ENCODE data around the gene LRRC36. TPM values are rescaled to one million over a fixed set of nuclear protein-coding genes. Genes with fewer than 3 reads are reported as not detected.

Gene LRRC36
- total RNA-seq, 2 donors from 2014 or later = not detected

- DNase-seq = no peak
- H3K9me3 ChIP-seq (ENCODE audit: control insufficient read depth, low read length, poor library complexity, severe bottlenecking) = no peaks in the 10 kb centered on the region
- peaks cover 11% of the 10 kb centered on the region for H3K4me1 Mint-ChIP-seq
- peak overlapping the region; percentile 63 for H3K4me3 Mint-ChIP-seq
- H3K27ac Mint-ChIP-seq = peak overlapping the region; percentile 54
- ATAC-seq = no peak
- peaks cover 8% of the 10 kb centered on the region for H3K36me3 Mint-ChIP-seq (ENCODE audit: low read depth)
- peaks cover 22% of the 10 kb centered on the region for H3K27me3 Mint-ChIP-seq
Measured at GRCh38 chr16:67392301-67393059, 65.9 kb downstream of the LRRC36 start.

GRCh38 chr16:67393111-67393787 lies 66.6 kb downstream of the LRRC36 start, which contains the start of gene TPPP3:
TPPP3 (minus strand) TSS chr16:67393498; CDS start chr16:67391111, 2,387 bp downstream.
- Mint-ChIP-seq H3K36me3 (ENCODE audit: low read depth) (peaks cover 8% of the 10 kb centered on the region), H3K4me1 (peaks cover 11% of the 10 kb centered on the region), H3K27ac (peak within 1 kb of the TSS; percentile 54), H3K4me3 (peak within 1 kb of the TSS; percentile 92), H3K27me3 (peaks cover 22% of the 10 kb centered on the region)
- DNase-seq = peak in 1 of 3 donors; percentile 19
- peak; percentile 70 for ATAC-seq
- no peaks in the 10 kb centered on the region for H3K9me3 ChIP-seq (ENCODE audit: control insufficient read depth, low read length, poor library complexity, severe bottlenecking)

GRCh38 chr16:67393788-67394154 lies 67.2 kb downstream of the LRRC36 start:
- peak overlapping the region; percentile 92 for H3K4me3 Mint-ChIP-seq
- peak overlapping the region; percentile 34 for H3K27ac Mint-ChIP-seq
- H3K27me3 Mint-ChIP-seq = peaks cover 22% of the 10 kb centered on the region
- H3K9me3 ChIP-seq (ENCODE audit: control insufficient read depth, low read length, poor library complexity, severe bottlenecking) = no peaks in the 10 kb centered on the region
- ATAC-seq = peak; percentile 20
- peaks cover 8% of the 10 kb centered on the region for H3K36me3 Mint-ChIP-seq (ENCODE audit: low read depth)
- no peak for DNase-seq
- H3K4me1 Mint-ChIP-seq = peaks cover 11% of the 10 kb centered on the region

- no peak for DNase-seq
- no peaks in the 10 kb centered on the region for H3K9me3 ChIP-seq (ENCODE audit: control insufficient read depth, low read length, poor library complexity, severe bottlenecking)
- Mint-ChIP-seq H3K4me1 (peaks cover 11% of the 10 kb centered on the region), H3K36me3 (ENCODE audit: low read depth) (peaks cover 8% of the 10 kb centered on the region), H3K27me3 (peaks cover 22% of the 10 kb centered on the region), H3K4me3 (peak overlapping the region; percentile 92), H3K27ac (peak overlapping the region; percentile 34)
- ATAC-seq = peak; percentile 22
Measured at GRCh38 chr16:67394155-67395104, 67.8 kb downstream of the LRRC36 start.

- ATAC-seq (no peak), DNase-seq (no peak)
- no peaks in the 10 kb centered on the region for H3K9me3 ChIP-seq (ENCODE audit: control insufficient read depth, low read length, poor library complexity, severe bottlenecking)
- Mint-ChIP-seq H3K4me3 (peak overlapping the region; percentile 59), H3K27ac (no peak overlapping the region), H3K4me1 (peaks cover 11% of the 10 kb centered on the region), H3K27me3 (peaks cover 22% of the 10 kb centered on the region), H3K36me3 (ENCODE audit: low read depth) (peaks cover 8% of the 10 kb centered on the region)
Measured at GRCh38 chr16:67395105-67395457, 68.5 kb downstream of the LRRC36 start.

GRCh38 chr16:67395458-67396158 lies 69.0 kb downstream of the LRRC36 start:
- Mint-ChIP-seq H3K4me3 (peak overlapping the region; percentile 59), H3K27me3 (peaks cover 22% of the 10 kb centered on the region), H3K36me3 (ENCODE audit: low read depth) (peaks cover 8% of the 10 kb centered on the region), H3K4me1 (peaks cover 8% of the 10 kb centered on the region), H3K27ac (no peak overlapping the region)
- no peaks in the 10 kb centered on the region for H3K9me3 ChIP-seq (ENCODE audit: control insufficient read depth, low read length, poor library complexity, severe bottlenecking)
- ATAC-seq (no peak), DNase-seq (no peak)

- H3K36me3 Mint-ChIP-seq (ENCODE audit: low read depth) = peaks cover 8% of the 10 kb centered on the region
- no peak for ATAC-seq
Measured at GRCh38 chr16:67396159-67397035, 69.8 kb downstream of the LRRC36 start.

GRCh38 chr16:67397036-67397801 lies 70.6 kb downstream of the LRRC36 start:
- peaks cover 9% of the 10 kb centered on the region for H3K4me1 Mint-ChIP-seq
- no peak for ATAC-seq

More at GRCh38 chr16:67396159-67397035, 69.8 kb downstream of the LRRC36 start:
- Mint-ChIP-seq H3K27me3 (peaks cover 30% of the 10 kb centered on the region), H3K27ac (no peak overlapping the region), H3K4me3 (no peak overlapping the region), H3K4me1 (peaks cover 8% of the 10 kb centered on the region)
- no peaks in the 10 kb centered on the region for H3K9me3 ChIP-seq (ENCODE audit: control insufficient read depth, low read length, poor library complexity, severe bottlenecking)
- no peak for DNase-seq

GRCh38 chr16:67397812-67398545 lies 71.4 kb downstream of the LRRC36 start:
- Mint-ChIP-seq H3K4me3 (no peak overlapping the region), H3K4me1 (peaks cover 7% of the 10 kb centered on the region), H3K27me3 (peaks cover 34% of the 10 kb centered on the region), H3K27ac (no peak overlapping the region), H3K36me3 (ENCODE audit: low read depth) (peaks cover 4% of the 10 kb centered on the region)
- no peak for DNase-seq
- no peaks in the 10 kb centered on the region for H3K9me3 ChIP-seq (ENCODE audit: control insufficient read depth, low read length, poor library complexity, severe bottlenecking)
- no peak for ATAC-seq

More at GRCh38 chr16:67397036-67397801, 70.6 kb downstream of the LRRC36 start:
- H3K9me3 ChIP-seq (ENCODE audit: control insufficient read depth, low read length, poor library complexity, severe bottlenecking) = no peaks in the 10 kb centered on the region
- DNase-seq = no peak
- H3K36me3 Mint-ChIP-seq (ENCODE audit: low read depth) = peaks cover 8% of the 10 kb centered on the region
- peaks cover 34% of the 10 kb centered on the region for H3K27me3 Mint-ChIP-seq
- H3K4me3 Mint-ChIP-seq = no peak overlapping the region
- no peak overlapping the region for H3K27ac Mint-ChIP-seq

- Mint-ChIP-seq H3K4me3 (no peak overlapping the region), H3K4me1 (peaks cover 7% of the 10 kb centered on the region), H3K36me3 (ENCODE audit: low read depth) (peaks cover 4% of the 10 kb centered on the region), H3K27me3 (peaks cover 38% of the 10 kb centered on the region), H3K27ac (no peak overlapping the region)
- no peak for DNase-seq
- no peaks in the 10 kb centered on the region for H3K9me3 ChIP-seq (ENCODE audit: control insufficient read depth, low read length, poor library complexity, severe bottlenecking)
- no peak for ATAC-seq
Measured at GRCh38 chr16:67398546-67399217, 72.1 kb downstream of the LRRC36 start.
